ENCODE measurements around the gene LINGO1. TPM values are rescaled to one million over a fixed set of nuclear protein-coding genes. Genes with fewer than 3 reads are reported as not detected.

Gene LINGO1
- polyA plus RNA-seq, 1 of the 3 experiments (the other 2 are of a cell fraction) = 0.56 TPM

GRCh38 chr15:77650265-77650664 is 17.6 kb upstream of the LINGO1 start:
- no peak overlapping the region for H3K4me3 ChIP-seq (ENCODE audit: low read depth in 2 of 2, low read length in 1 of 2)
- ChIA-PET POLR2A (no interaction called here), CTCF (interaction anchor here (0.9 to 9.3 kb wide), 8 partner anchors 8 to 225 kb away, joined by 3 to 117 read pairs (median 4); partner anchors contain the start of gene LINGO1)
- peaks cover 32% of the 10 kb centered on the region; the same call in 1 of the 2 replicates for H3K27me3 ChIP-seq (ENCODE audit: insufficient read depth)
- no peaks in the 10 kb centered on the region for H3K9me2 ChIP-seq
- no peaks in the 10 kb centered on the region for H3K79me2 ChIP-seq (ENCODE audit: insufficient read depth)
- H3K4me2 ChIP-seq = no peak overlapping the region
- peaks cover 0 to 9% of the 10 kb centered on the region in 2 experiments; a peak in 1 of 4 replicates for H3K4me1 ChIP-seq (ENCODE audit: control insufficient read depth in 1 of 2, insufficient read depth in 2 of 2, low read depth in 1 of 2, low read length in 1 of 2)
- no peak overlapping the region for H2AFZ ChIP-seq (ENCODE audit: low read depth)
- H3K9me3 ChIP-seq = no peaks in the 10 kb centered on the region
- no peaks in the 10 kb centered on the region for H3K36me3 ChIP-seq (replicated peaks in 1 of 2; ENCODE audit: control insufficient read depth in 1 of 2, insufficient read depth in 2 of 2, low read length in 1 of 2)
- 39% methylated on average over 2 of the region's 2 CpGs for WGBS (ENCODE audit: low lambda C conversion rate)
- no peaks in the 10 kb centered on the region for H3F3A ChIP-seq (replicated peaks; ENCODE audit: insufficient read depth)
- H4K20me1 ChIP-seq (ENCODE audit: insufficient read depth) = no peaks in the 10 kb centered on the region
- no peak for TF ChIP-seq MXI1 (IDR thresholded peaks at IDR 0.05; ENCODE audit: low read depth, low read length)
- no peak for TF ChIP-seq NFIC (IDR thresholded peaks at IDR 0.05; ENCODE audit: borderline replicate concordance)
- TF ChIP-seq CTCF (IDR thresholded peaks at IDR 0.05) = peak; percentile 45
- TF ChIP-seq, protein P1, sequence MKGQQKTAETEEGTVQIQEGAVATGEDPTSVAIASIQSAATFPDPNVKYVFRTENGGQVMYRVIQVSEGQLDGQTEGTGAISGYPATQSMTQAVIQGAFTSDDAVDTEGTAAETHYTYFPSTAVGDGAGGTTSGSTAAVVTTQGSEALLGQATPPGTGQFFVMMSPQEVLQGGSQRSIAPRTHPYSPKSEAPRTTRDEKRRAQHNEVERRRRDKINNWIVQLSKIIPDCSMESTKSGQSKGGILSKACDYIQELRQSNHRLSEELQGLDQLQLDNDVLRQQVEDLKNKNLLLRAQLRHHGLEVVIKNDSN (IDR thresholded peaks at IDR 0.05; ENCODE audit: borderline replicate concordance, low read depth) = no peak
- TF ChIP-seq NRF1 (IDR thresholded peaks at IDR 0.05; ENCODE audit: low read depth, low read length) = no peak
- TF ChIP-seq EZH2phosphoT487 (IDR thresholded peaks at IDR 0.05; ENCODE audit: borderline replicate concordance, low read depth) = no peak
- no peak for TF ChIP-seq RXRA (IDR thresholded peaks at IDR 0.05; ENCODE audit: borderline replicate concordance, low read depth)
- TF ChIP-seq FOXM1 (IDR thresholded peaks at IDR 0.05; ENCODE audit: low read depth) = no peak
- no peak for TF ChIP-seq FOXJ3 (CRISPR knock-in tag; IDR thresholded peaks at IDR 0.05)
- TF ChIP-seq CHD2 (IDR thresholded peaks at IDR 0.05; ENCODE audit: low read length, partially characterized antibody) = no peak
- peak; percentile 41 for TF ChIP-seq RAD21 (IDR thresholded peaks at IDR 0.05; ENCODE audit: low read length)
- no peak for TF ChIP-seq FOSL2 (IDR thresholded peaks at IDR 0.05; ENCODE audit: borderline replicate concordance, low read depth)
- no peak for TF ChIP-seq MEF2A (IDR thresholded peaks at IDR 0.05; ENCODE audit: borderline replicate concordance, low read depth)
- TF ChIP-seq EP300 (IDR thresholded peaks at IDR 0.05; ENCODE audit: borderline replicate concordance in 1 of 2, low read depth in 1 of 2, low read length in 1 of 2) = no peak
- TF ChIP-seq GATA2 (CRISPR knock-in tag; IDR thresholded peaks at IDR 0.05) = no peak
- H3K27ac ChIP-seq (ENCODE audit: low read depth in 2 of 2, low read length in 1 of 2) = no peak overlapping the region
- H3K9ac ChIP-seq = no peak overlapping the region
- DNase-seq = peak; percentile 70

GRCh38 chr15:77649610-77650009 is 16.9 kb upstream of the LINGO1 start:
- no peaks in the 10 kb centered on the region for H4K20me1 ChIP-seq (ENCODE audit: insufficient read depth)
- H3K4me2 ChIP-seq = no peak overlapping the region
- no peak overlapping the region for H3K27ac ChIP-seq (ENCODE audit: low read depth in 2 of 2, low read length in 1 of 2)
- no peaks in the 10 kb centered on the region for H3K79me2 ChIP-seq (ENCODE audit: insufficient read depth)
- H3F3A ChIP-seq (replicated peaks; ENCODE audit: insufficient read depth) = no peaks in the 10 kb centered on the region
- peaks cover 25% of the 10 kb centered on the region; the same call in 1 of the 2 replicates for H3K27me3 ChIP-seq (ENCODE audit: insufficient read depth)
- no peaks in the 10 kb centered on the region for H3K36me3 ChIP-seq (replicated peaks in 1 of 2; ENCODE audit: control insufficient read depth in 1 of 2, insufficient read depth in 2 of 2, low read length in 1 of 2)
- H3K9ac ChIP-seq = no peak overlapping the region
- WGBS (ENCODE audit: low lambda C conversion rate) = 63% methylated on average over 3 of the region's 3 CpGs
- H3K4me3 ChIP-seq (ENCODE audit: low read depth in 2 of 2, low read length in 1 of 2) = no peak overlapping the region
- TF ChIP-seq SMC3 (IDR thresholded peaks at IDR 0.05; ENCODE audit: low read depth, low read length) = no peak
- no peak for TF ChIP-seq ZBTB33 (IDR thresholded peaks at IDR 0.05; ENCODE audit: borderline replicate concordance, low read depth)
- no peak for TF ChIP-seq TAF1 (IDR thresholded peaks at IDR 0.05; ENCODE audit: borderline replicate concordance, low read depth, low read length)
- no peak for TF ChIP-seq TCF12 (IDR thresholded peaks at IDR 0.05)
- no peak for TF ChIP-seq ELF1 (IDR thresholded peaks at IDR 0.05)
- TF ChIP-seq GATA2 (CRISPR knock-in tag; IDR thresholded peaks at IDR 0.05) = no peak
- no peaks in the 10 kb centered on the region for H3K9me3 ChIP-seq
- H3K9me2 ChIP-seq = no peaks in the 10 kb centered on the region
- no peak for DNase-seq
- peaks cover 0 to 9% of the 10 kb centered on the region in 2 experiments; a peak in 1 of 4 replicates for H3K4me1 ChIP-seq (ENCODE audit: control insufficient read depth in 1 of 2, insufficient read depth in 2 of 2, low read depth in 1 of 2, low read length in 1 of 2)
- ChIA-PET POLR2A (no interaction called here), CTCF (interaction anchor here (1.0 to 9.7 kb wide), 7 partner anchors 10 to 225 kb away, joined by 3 to 117 read pairs (median 5); partner anchors contain the start of gene LINGO1)
- no peak overlapping the region for H2AFZ ChIP-seq (ENCODE audit: low read depth)

All from SK-N-SH (cell line).